Colon (tissue), 2 donors: ENCODE measurements around the gene ZNF516.

ENCODE experiments used
- FAIRE-seq: peaks from 2 replicates; lab custom pipeline; 2012; peaks lifted over from hg19 to GRCh38; lab: Jason Lieb, UNC
- donor health status: control.
- donor health status: control.

ZNF516 gene

GRCh38 chr18:76397631-76398030 is 97.4 kb downstream of the ZNF516 start:
- FAIRE-seq = no peak

- FAIRE-seq = no peak
Measured at GRCh38 chr18:76396792-76397191, 98.2 kb downstream of the ZNF516 start.

- no peak for FAIRE-seq
Measured at GRCh38 chr18:76395609-76396008, 99.4 kb downstream of the ZNF516 start.

GRCh38 chr18:76394780-76395476 is 100.1 kb downstream of the ZNF516 start:
- FAIRE-seq = no peak

- FAIRE-seq = no peak
Measured at GRCh38 chr18:76392349-76392748, 102.7 kb downstream of the ZNF516 start.

- no peak for FAIRE-seq
Measured at GRCh38 chr18:76391746-76392145, 103.3 kb downstream of the ZNF516 start.

GRCh38 chr18:76391038-76391437 is 104.0 kb downstream of the ZNF516 start:
- FAIRE-seq = no peak

- no peak for FAIRE-seq
Measured at GRCh38 chr18:76390452-76391035, 104.5 kb downstream of the ZNF516 start.

GRCh38 chr18:76389716-76390115 is 105.3 kb downstream of the ZNF516 start:
- FAIRE-seq = no peak

GRCh38 chr18:76388891-76389423 is 106.1 kb downstream of the ZNF516 start:
- FAIRE-seq = no peak

GRCh38 chr18:76388261-76388660 is 106.8 kb downstream of the ZNF516 start:
- no peak for FAIRE-seq

- FAIRE-seq = no peak
Measured at GRCh38 chr18:76387608-76388007, 107.4 kb downstream of the ZNF516 start.

- FAIRE-seq = no peak
Measured at GRCh38 chr18:76386886-76387285, 108.2 kb downstream of the ZNF516 start.

GRCh38 chr18:76386071-76386470 is 109.0 kb downstream of the ZNF516 start:
- no peak for FAIRE-seq

- no peak for FAIRE-seq
Measured at GRCh38 chr18:76385681-76385975, 109.4 kb downstream of the ZNF516 start.

GRCh38 chr18:76384861-76385680 is 110.0 kb downstream of the ZNF516 start:
- FAIRE-seq = no peak

GRCh38 chr18:76384114-76384790 is 110.8 kb downstream of the ZNF516 start:
- FAIRE-seq = no peak

- FAIRE-seq = no peak
Measured at GRCh38 chr18:76383636-76384035, 111.4 kb downstream of the ZNF516 start.

- no peak for FAIRE-seq
Measured at GRCh38 chr18:76382275-76382674, 112.8 kb downstream of the ZNF516 start.

GRCh38 chr18:76380791-76381405 is 114.1 kb downstream of the ZNF516 start:
- no peak for FAIRE-seq

- FAIRE-seq = no peak
Measured at GRCh38 chr18:76380127-76380729, 114.8 kb downstream of the ZNF516 start.
